NCI-H128 (cell line): ENCODE results near the gene SFXN4.
"Not testable (repeated sequence)": the region's sequence is repeated elsewhere in the genome, so short reads cannot be mapped to it uniquely, and the experiment has no call there.

Source experiments
- DNase-seq: peaks from one replicate; lab custom pipeline; 2025; ENCODE audit not compliant: unreplicated experiment; lab: John Stamatoyannopoulos, UW

The SFXN4 gene

GRCh38 chr10:119190954-119191785 lies 25.7 kb upstream of the SFXN4 start:
- no peak for DNase-seq

- no peak for DNase-seq
Measured at GRCh38 chr10:119190353-119190752, 24.8 kb upstream of the SFXN4 start.

- DNase-seq: no peak
Measured at GRCh38 chr10:119189811-119190282, 24.3 kb upstream of the SFXN4 start.

DNA sequence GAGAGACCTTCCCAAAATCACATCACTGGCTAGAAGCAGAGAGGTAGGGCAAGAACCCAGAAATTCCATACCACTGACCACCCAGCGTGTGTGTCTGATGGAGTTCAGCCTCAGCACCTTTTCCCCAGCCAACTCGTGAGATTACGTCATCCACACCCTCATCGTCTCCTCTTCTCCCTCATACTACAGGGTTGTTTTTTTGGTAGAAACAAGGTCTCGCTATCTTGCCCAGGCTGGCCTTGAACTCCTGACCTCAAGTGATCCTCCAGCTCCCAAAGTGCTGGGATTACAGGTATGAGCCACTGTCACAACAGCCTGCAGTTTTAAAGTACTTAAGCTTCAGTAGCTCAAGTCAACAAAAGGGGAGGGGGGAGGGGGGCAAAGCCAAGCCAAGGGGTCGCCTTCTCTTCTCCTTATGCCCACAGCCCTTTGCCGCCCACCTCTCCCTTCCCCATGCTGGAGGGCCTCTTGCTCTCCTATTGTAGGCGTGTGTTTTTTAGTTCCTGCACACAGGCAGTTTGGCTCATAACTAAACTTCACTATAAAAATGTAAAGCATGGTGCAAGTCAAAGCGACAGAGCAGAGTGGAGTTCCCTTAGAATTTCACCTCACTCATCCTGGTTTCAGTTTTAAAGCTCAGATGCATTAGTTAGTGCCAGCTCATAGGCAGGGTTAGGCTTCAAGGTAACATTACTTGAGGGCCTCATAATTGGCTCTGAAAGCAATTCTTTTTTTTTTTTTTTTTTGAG lies 18.3 kb upstream of the SFXN4 start:
- DNase-seq: no peak

DNA sequence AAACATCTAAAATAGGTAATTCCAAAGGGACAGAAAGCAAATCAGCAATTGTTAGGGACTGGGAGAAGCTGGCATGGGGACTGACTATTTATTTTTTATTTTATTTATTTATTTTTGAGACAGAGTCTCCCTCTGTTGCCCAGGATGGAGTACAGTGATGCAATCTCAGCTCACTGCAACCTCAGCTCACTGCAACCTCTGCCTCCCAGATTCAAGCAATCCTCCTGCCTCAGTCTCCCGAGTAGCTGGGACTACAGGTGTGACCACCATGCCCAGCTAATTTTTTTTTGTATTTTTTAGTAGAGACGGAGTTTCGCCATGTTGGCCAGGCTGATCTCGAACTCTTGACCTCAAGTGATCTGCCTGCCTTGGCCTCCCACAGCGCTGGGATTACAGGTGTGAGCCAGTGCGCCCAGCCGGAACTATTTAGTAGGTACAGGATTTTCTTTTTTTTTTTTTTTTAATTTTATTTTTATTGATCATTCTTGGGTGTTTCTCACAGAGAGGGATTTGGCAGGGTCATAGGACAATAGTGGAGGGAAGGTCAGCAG lies 15.4 kb upstream of the SFXN4 start:
- DNase-seq: not testable (repeated sequence)

DNA sequence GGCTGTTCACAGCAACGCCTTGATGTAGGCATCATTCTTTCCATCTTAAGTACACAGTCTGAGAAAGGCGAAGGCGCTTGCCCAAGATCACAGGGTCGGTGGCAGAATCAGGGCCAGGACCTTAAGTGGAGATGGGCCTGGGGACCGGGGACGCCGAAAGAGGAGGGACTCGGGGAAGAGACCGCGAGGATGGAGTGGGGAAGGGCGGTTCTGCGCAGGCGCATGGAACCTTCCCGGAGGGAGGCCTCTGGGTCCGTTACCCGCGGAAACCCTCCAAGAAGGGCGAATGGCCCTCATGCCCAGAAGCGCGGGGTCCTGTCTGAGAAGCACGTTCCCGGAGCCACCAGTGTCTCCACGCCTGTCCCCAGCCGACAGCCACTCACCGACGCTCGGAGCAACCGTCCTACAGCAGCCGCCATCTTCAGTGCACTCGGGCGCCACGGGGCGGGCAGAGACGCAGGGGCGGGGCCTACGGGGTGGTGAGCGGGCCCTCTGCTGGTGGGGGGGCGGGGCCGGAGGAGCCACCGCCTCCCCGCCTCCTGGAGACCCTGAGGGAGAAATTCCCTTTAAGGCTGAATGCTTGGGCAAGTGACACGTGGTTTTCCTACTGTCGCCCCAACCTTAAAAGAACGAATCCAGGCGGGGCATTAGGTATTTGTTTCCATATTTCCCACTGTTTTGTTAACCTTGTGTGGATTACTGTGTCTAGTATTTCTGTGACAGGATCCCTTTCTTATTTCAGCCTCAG lies 13.0 kb upstream of the SFXN4 start, which contains the start of gene PRDX3:
TSS of gene PRDX3 (minus strand) at position 441 of the 748 bp plus-strand sequence. CDS start at position 419, 22 bp downstream.
- peak; percentile 63 for DNase-seq

- DNase-seq: no peak
Measured at GRCh38 chr10:119177708-119178371, 12.3 kb upstream of the SFXN4 start.

- no peak for DNase-seq
Measured at GRCh38 chr10:119176166-119176565, 10.7 kb upstream of the SFXN4 start.

DNA sequence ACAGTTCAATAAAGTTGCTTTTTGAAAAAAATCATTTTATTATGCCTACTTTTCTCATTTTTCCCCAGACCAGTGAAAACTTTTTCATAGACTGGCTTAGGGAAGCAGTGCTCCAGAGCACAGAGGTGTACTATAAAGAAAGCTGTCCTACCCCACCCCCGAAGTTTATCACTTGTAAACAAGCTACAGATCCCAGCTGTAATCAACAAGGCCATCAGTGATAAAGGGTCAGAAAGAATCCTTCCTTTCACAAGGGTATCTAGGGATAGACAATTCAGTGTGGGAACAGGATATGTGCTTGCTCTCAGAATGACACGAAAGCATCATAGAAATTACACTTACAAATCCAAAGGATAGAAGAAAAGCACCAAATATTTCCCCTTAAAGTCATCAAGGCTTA lies 8.6 kb upstream of the SFXN4 start:
- no peak for DNase-seq

DNA sequence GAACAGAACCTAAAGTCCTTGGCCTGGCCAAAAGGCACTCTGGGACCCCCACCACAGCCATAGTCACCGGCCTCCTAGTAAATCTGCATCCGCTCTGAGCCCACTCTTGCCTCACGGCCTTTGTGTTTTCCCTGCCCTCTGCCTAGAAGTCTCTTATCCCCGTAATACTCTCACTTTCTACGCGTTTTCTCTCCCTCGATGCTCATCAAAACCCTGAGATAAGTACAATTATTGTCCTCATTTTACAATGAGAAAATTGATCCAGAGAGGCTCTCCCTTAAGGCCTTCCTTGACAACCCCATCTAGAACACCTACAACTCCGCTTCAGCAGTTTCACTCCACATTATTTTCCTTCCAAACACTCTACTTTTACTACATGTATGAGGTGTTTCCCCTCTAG lies 1.5 kb upstream of the SFXN4 start:
- no peak for DNase-seq

GRCh38 chr10:119166564-119166963 lies 1.1 kb upstream of the SFXN4 start:
- DNase-seq: no peak

DNA sequence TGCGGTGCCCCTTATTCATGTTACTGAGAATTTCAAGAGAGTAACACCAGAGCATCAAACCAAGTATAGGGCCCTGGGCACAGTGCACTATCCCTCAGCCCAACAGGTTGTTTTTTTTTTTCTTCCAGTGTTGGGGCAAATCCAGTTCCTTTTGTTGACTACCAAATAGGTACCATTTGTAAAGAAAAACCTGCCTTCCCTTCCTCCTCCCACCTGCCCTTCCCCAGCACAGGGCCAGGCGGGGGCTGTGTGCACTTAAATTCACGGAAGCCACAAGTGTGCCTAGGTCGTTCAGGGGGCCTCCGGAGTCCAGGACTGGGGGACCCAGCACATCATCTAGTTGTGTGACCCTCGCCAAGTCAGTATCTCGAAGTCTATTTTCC lies 595 bp upstream of the SFXN4 start:
- DNase-seq: no peak

GRCh38 chr10:119162452-119163092 lies 2.9 kb downstream of the SFXN4 start:
- DNase-seq: no peak

DNA sequence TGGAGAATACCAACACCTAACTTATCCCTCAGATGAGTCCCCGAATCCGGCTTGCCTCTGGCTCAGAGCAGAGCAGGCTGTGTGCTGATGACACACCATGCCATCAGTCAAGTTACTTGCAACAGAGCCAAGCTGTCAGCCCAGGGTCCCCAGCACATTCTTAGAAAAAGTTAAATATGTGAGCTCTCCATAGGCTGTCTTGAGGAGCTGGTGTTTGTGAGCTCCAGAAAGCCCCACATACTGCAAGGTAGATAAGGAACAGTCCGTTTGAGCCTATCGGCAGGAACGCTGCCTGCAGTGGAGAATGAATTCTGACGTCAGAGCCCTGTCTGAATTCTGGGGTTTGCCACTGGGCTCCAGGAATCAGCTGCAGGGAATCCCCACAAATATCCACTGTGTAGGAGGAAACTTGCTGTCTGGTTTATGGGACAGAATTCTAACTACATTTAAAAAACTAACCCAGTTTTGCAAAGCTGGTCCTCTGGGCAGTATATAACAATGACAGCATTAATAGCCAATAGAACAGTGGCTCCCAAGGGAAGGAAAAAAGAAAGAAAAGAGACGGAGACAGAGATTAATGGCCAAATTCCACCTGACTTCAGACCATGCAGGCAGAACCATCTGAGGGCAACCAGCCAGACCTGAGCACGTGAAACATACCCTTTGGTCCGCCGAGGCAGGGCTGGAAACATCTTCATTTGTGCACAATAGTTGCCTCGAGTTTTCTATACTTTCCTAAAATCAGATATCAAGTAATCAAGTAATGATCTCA lies 3.6 kb downstream of the SFXN4 start:
- no peak for DNase-seq

DNA sequence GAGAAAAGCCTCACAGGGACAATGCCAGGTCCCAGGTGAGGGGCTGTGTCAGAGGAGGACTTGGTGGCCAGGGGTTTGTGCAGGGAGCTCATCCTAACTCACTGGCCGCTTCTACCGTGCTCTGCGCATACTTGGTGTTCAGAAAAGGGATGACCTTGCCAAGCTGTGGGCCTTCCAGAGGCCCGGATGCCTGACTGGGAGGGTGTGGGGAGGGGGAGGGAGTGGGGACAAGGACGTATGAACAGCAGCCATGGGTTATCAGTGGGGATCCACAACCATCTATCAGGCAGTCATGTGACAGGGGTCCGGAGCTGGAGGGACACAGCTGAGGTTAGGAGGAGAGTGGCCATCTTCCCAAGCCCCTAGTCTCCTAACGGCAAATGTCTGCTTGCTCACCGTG lies 6.2 kb downstream of the SFXN4 start:
- DNase-seq: no peak

DNA sequence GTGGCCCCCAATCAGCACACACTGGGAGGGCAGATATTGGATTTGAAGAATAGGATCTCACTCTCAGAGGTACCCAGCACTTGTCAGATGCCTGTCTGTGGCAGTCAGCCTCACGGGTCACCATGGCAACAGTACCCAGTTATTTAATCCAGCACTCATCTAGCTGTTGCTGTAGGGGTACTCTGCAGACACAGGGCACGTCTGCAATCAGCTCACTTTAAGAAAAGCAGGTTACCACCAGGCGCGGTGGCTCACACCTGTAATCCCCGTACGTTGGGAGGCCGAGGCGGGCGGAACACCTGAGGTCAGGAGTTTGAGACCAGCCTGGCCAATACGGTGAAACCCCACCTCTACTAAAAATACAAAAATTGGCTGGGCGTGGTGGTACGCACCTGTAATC lies 11.9 kb downstream of the SFXN4 start:
- DNase-seq: no peak

- no peak for DNase-seq
Measured at GRCh38 chr10:119153041-119153440, 12.5 kb downstream of the SFXN4 start.

DNA sequence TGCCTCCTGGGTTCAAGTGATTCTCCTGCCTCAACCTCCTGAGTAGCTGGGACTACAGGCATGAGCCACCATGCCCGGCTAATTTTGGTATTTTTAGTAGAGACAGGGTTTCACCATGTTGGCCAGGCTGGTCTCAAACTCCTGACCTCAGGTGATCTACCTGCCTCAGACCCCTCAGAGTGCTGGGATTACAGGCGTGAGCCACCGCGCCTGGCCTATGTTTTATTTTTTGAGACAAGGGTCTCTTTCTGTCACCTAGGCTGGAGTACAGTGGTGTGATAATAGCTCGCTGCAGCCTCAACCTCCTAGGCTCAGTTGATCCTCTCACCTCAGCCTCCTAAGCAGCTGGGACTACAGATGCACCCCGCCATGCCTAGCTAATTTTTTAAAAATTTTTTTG lies 13.9 kb downstream of the SFXN4 start:
- not testable (repeated sequence) for DNase-seq

- DNase-seq: no peak
Measured at GRCh38 chr10:119149729-119150128, 15.8 kb downstream of the SFXN4 start.
